ENCODE measurements around the gene LMO7. TPM values are rescaled to one million over a fixed set of nuclear protein-coding genes. Genes with fewer than 3 reads are reported as not detected.

The LMO7 gene
- total RNA-seq, 1 experiment from 2014 or later: 105 TPM

DNA sequence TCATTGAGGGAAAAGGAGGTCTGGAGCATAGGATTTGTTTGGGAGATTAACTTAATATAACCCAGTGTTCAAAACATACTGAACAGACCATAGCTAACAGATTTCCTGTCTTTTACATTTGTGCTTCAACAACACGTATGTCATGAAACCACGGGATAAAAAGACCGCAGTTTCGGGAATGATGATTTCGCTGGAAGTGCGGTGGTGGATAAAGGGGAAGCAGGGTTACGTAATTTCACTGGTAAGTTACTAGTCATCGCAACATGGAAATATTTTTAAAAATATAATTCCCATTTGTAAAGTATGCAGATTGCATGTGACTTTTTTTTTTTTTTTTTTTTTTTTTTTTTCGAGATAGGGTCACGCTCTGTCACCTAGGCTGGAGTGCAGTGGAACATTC is 237.4 kb downstream of the LMO7 start:
- Mint-ChIP-seq H3K4me3 (ENCODE audit: low read depth, unreplicated experiment) (no peak overlapping the region), H3K4me1 (ENCODE audit: low read depth, unreplicated experiment) (peaks cover 7% of the 10 kb centered on the region), H3K9me3 (ENCODE audit: low read depth, unreplicated experiment) (no peaks in the 10 kb centered on the region), H3K36me3 (ENCODE audit: insufficient read depth, unreplicated experiment) (no peaks in the 10 kb centered on the region), H3K27me3 (ENCODE audit: unreplicated experiment) (no peaks in the 10 kb centered on the region), H3K27ac (ENCODE audit: unreplicated experiment) (no peak overlapping the region)
- CTCF ChIA-PET: no interaction called here
- no TSS peak for BruUV-seq (replicated peaks)
- DNase-seq: no peak
- no peak for TF ChIP-seq CTCF (IDR thresholded peaks at IDR 0.05; ENCODE audit: unreplicated experiment)
- intact Hi-C loops (cut with micrococcal nuclease; ENCODE audit: unreplicated experiment): loop anchor here (5.0 kb wide), 1 partner anchor 1009 kb away; no protein-coding TSS in a partner anchor

GRCh38 chr13:75875450-75875849 is 239.3 kb downstream of the LMO7 start:
- CTCF ChIA-PET: no interaction called here

GRCh38 chr13:75876142-75877050 is 240.3 kb downstream of the LMO7 start:
- H3K27me3 Mint-ChIP-seq (ENCODE audit: unreplicated experiment): no peaks in the 10 kb centered on the region
- BruUV-seq (replicated peaks): no TSS peak
- CTCF ChIA-PET: interaction anchor here (0.7 kb wide), 1 partner anchor 1009 kb away, joined by 3 read pairs; no protein-coding TSS in a partner anchor
- no peak for TF ChIP-seq CTCF (IDR thresholded peaks at IDR 0.05; ENCODE audit: unreplicated experiment)
- H3K4me1 Mint-ChIP-seq (ENCODE audit: low read depth, unreplicated experiment): peaks cover 7% of the 10 kb centered on the region
- no peaks in the 10 kb centered on the region for H3K9me3 Mint-ChIP-seq (ENCODE audit: low read depth, unreplicated experiment)
- no peak overlapping the region for H3K27ac Mint-ChIP-seq (ENCODE audit: unreplicated experiment)
- intact Hi-C loops (cut with micrococcal nuclease; ENCODE audit: unreplicated experiment): loop anchor here (1.0 to 5.0 kb wide), 3 partner anchors 140 to 1026 kb away; no protein-coding TSS in a partner anchor
- H3K36me3 Mint-ChIP-seq (ENCODE audit: insufficient read depth, unreplicated experiment): no peaks in the 10 kb centered on the region
- peak; percentile 17 for DNase-seq
- no peak overlapping the region for H3K4me3 Mint-ChIP-seq (ENCODE audit: low read depth, unreplicated experiment)

More at GRCh38 chr13:75875450-75875849, 239.3 kb downstream of the LMO7 start:
- peaks cover 7% of the 10 kb centered on the region for H3K4me1 Mint-ChIP-seq (ENCODE audit: low read depth, unreplicated experiment)
- no peaks in the 10 kb centered on the region for H3K9me3 Mint-ChIP-seq (ENCODE audit: low read depth, unreplicated experiment)
- intact Hi-C loops (cut with micrococcal nuclease; ENCODE audit: unreplicated experiment): loop anchor here (5.0 kb wide), 1 partner anchor 1027 kb away; no protein-coding TSS in a partner anchor
- H3K4me3 Mint-ChIP-seq (ENCODE audit: low read depth, unreplicated experiment): no peak overlapping the region
- DNase-seq: no peak
- TF ChIP-seq CTCF (IDR thresholded peaks at IDR 0.05; ENCODE audit: unreplicated experiment): no peak
- no peaks in the 10 kb centered on the region for H3K36me3 Mint-ChIP-seq (ENCODE audit: insufficient read depth, unreplicated experiment)
- no peaks in the 10 kb centered on the region for H3K27me3 Mint-ChIP-seq (ENCODE audit: unreplicated experiment)
- no peak overlapping the region for H3K27ac Mint-ChIP-seq (ENCODE audit: unreplicated experiment)
- no TSS peak for BruUV-seq (replicated peaks)

DNA sequence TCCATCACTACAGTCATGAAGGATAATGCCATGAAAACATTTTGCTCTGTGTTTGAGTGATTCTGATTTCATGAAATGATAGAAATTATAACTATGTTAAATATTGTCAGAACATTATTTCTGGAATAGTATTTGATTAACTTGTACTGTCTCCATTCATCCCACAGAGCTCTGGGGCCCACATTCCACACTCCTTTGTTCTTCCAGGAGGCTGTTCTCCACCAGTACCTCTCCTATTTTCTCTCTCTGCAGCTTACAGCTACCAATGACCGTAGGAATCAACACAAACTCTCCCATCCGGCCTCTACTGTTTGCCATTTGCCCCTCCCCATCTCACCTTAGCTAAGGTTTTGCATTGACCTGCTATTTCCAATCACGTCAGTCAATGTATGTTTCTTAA is 240.9 kb downstream of the LMO7 start:
- intact Hi-C loops (cut with micrococcal nuclease; ENCODE audit: unreplicated experiment): loop anchor here (2.0 to 5.0 kb wide), 2 partner anchors 140 to 1025 kb away; no protein-coding TSS in a partner anchor
- Mint-ChIP-seq H3K36me3 (ENCODE audit: insufficient read depth, unreplicated experiment) (no peaks in the 10 kb centered on the region), H3K9me3 (ENCODE audit: low read depth, unreplicated experiment) (no peaks in the 10 kb centered on the region), H3K27me3 (ENCODE audit: unreplicated experiment) (no peaks in the 10 kb centered on the region), H3K27ac (ENCODE audit: unreplicated experiment) (no peak overlapping the region), H3K4me1 (ENCODE audit: low read depth, unreplicated experiment) (peaks cover 7% of the 10 kb centered on the region), H3K4me3 (ENCODE audit: low read depth, unreplicated experiment) (no peak overlapping the region)
- no TSS peak for BruUV-seq (replicated peaks)
- no peak for DNase-seq
- CTCF ChIA-PET: interaction anchor here (0.7 kb wide), 1 partner anchor 1008 kb away, joined by 3 read pairs; no protein-coding TSS in a partner anchor
- TF ChIP-seq CTCF (IDR thresholded peaks at IDR 0.05; ENCODE audit: unreplicated experiment): no peak
